NCI-H226 (cell line): ENCODE measurements around the gene HAND2.
A peak's percentile ranks its signal among the peaks of the same experiment; 100 is the strongest.

Experiments
- DNase-seq: peaks from one replicate; pipeline ENCODE4 v3.0.0-alpha.2; 2015

The HAND2 gene

GRCh38 chr4:173519111-173520101 is 10.6 kb downstream of the HAND2 start:
- DNase-seq = no peak

GRCh38 chr4:173518425-173519102 is 11.5 kb downstream of the HAND2 start:
- DNase-seq = no peak

GRCh38 chr4:173517781-173518424 is 12.1 kb downstream of the HAND2 start:
- DNase-seq = no peak

- DNase-seq = no peak
Observed at GRCh38 chr4:173516621-173517524, 13.2 kb downstream of the HAND2 start.

DNA sequence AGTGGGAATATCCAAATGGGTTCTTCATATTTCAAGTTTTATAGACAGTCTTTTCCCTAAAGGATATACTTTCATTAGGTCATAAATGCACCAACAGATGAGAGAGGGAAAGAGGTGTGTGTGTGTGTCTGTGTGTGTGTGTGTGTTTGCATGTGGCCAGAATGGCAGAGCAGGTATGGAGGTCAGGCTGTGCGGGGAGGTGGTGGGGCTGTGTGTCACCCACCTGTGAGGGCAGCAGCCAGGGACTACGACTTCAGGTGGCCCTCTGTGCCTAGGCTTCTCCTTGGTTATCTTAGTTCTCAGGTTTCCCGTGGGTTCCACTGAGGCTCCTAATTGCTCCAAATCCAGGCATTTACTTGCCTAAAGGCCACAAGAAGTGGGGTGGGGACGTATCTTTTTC is 14.6 kb downstream of the HAND2 start:
- DNase-seq = no peak

- no peak for DNase-seq
Observed at GRCh38 chr4:173514641-173515217, 15.3 kb downstream of the HAND2 start.

DNA sequence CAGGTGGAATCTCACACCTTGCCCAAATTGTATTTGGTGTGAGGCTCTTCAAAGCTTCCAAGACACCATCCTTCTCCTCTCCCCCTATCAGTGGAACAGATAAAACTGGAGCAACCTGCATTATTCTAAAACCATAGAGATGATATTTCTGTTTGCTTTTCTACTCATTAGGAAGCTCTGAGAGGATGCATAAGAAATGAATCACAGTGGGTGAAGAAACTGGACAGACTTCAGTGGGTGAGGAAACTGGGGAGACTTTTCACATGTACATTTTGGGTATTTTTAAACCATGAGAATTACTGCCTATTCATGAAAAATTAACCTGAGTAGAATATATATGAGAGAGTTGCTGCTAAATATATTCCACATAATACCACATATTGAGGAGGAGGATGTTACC is 16.4 kb downstream of the HAND2 start:
- DNase-seq = no peak

DNA sequence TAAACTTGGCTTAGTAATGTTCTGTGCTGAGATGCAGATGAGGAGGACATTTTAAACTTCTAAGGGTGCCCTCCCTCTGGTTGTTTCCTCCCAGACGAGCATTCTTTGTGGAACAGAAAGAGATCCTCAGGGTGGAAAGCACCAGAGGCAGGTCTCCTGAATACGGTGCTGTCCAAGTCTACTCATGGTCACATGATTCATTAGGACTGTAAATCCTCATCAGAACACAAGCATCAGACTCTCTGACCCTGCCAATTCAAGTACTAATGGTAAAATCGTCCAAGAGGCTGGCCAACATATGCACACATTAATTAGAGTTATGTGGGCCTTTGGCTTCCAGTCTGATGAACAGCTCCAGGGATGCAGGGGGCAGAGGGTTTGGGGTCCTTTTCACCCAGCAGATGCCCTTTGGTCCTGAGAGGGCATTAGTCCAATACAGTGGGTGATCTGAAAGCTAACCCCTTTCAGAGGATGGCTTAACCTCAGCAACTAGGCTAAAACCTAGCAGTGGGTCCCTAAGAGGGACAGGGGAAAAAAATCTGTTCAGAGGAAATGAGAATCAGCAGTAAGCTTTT is 18.2 kb downstream of the HAND2 start:
- no peak for DNase-seq

- no peak for DNase-seq
Observed at GRCh38 chr4:173509036-173510001, 20.7 kb downstream of the HAND2 start.

GRCh38 chr4:173508386-173509035 is 21.5 kb downstream of the HAND2 start:
- DNase-seq = no peak

- no peak for DNase-seq
Observed at GRCh38 chr4:173507471-173508385, 22.3 kb downstream of the HAND2 start.

GRCh38 chr4:173506597-173507211 is 23.3 kb downstream of the HAND2 start:
- no peak for DNase-seq

DNA sequence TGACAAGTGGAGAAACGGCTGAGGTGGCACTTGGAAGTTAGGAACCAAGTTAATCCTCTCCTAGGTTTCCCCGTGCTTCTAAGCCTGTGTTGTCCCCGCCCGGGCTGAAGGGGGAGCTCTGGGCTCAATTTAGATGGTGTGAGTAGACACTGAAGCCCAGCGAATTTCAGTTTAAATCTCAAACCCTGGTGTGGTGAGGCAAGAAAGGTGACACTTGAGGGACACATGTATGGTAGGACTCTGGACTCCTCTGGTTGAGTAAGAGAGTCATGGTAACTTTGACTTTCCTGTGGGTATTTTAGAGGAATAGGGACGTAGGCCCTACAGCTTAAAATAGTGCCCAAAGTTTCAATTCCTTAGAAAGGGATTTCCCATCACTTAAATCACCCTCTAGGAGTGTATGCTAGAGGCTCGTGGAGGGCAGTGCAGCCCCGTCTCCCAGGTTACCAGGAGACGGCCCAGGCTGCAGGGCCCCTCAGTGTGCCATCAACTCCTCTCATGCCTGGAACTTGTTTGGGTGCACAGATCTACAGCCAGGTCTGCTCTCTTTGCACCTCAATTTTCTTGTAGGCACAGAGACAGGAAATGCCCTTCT is 24.0 kb downstream of the HAND2 start:
- peak; percentile 13 for DNase-seq

- DNase-seq = no peak
Observed at GRCh38 chr4:173504181-173504503, 25.9 kb downstream of the HAND2 start.

- no peak for DNase-seq
Observed at GRCh38 chr4:173503330-173504180, 26.5 kb downstream of the HAND2 start.

DNA sequence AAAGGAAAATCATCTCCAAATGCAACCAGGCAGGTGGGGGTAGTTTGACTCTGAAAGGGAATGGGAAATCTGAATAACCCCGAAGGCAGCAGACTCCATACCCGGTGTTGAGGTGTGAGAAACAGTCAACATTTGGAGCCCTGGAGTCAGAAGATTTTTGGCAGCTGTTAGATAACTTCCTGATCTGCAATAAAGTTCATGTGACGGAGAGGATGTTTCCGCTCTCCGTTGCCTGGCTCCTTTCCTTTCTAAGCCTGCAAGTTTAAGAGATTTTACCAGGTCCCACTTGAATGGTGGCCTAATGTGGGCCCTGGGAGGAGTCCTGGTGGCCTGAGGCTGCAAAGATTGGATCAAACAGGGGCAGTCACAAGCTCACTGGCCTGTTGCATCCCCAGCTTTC is 27.7 kb downstream of the HAND2 start:
- no peak for DNase-seq

- no peak for DNase-seq
Observed at GRCh38 chr4:173501592-173502150, 28.4 kb downstream of the HAND2 start.
